Dedifferentiated amniotic fluid mesenchymal stem cell (primary cell): ENCODE data around the gene FASN.

ENCODE experiments used
- DNase-seq: peaks from one replicate; pipeline ENCODE4 v3.0.0-alpha.2; 2016; ENCODE audit errors: extremely low spot score

FASN gene

DNA sequence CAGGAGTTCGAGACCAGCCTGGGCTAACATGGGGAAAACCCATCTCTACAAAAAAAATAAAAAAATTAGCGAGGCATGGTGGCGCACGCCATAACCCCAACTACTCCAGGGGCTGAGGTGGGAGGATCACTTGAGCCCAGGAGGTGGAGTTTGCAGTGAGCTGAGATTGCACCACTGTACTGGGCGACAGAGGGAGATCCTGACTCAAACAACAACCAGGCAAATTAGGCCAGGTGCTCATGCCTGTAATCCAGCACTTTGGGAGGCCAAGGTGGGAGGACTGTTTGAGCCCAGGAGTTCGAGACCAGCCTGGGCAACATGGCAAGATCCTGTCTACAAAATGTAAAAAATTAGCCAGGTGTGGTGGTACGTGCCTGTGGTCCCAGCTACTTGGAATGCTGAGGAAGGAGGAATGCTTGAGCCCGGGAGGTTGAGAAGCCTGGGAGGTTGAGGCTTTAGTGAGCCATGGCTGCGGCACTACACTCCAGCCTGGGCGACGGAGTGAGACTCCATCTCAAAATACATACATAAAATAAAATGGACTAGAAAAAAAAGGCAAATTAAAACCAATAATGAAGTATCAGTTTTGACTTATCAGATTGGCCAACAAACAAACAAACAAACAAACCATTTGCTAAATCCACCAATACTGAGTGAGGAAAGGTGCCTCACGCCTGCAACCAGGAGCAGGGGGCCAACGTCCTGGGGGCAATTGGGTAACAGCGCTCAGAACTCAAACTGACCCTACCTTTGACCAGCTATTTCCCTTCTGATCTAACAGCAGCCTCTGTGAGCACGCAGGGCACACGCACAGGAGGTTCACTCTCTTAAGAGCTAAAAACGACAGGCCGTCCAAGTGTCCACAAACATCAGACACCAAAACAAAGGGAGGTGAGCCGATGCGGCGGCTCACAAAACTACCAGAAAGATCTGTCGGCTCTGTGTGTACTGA is 19.4 kb upstream of the FASN start:
- no peak for DNase-seq

GRCh38 chr17:82116246-82116645 is 18.2 kb upstream of the FASN start:
- DNase-seq = no peak

DNA sequence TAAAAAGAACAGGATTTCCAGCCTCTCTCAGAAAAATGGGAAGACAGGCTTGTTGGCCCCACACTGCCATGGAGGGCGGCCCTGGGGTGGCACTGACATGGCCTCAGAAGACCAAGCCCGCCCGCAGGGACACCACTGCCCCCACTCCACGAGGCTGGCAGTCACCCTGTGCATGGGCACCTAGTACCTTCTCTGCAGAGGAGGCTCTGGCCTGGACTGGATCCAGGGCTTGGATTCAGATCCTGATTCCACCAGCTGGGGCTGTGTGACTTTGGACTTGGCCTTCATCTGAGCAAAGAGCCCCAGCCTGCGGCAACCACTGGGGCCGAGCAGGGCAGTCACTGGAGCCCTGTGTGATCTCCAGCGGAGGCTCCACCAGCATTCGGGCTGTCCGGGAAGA is 16.8 kb upstream of the FASN start:
- DNase-seq = no peak

DNA sequence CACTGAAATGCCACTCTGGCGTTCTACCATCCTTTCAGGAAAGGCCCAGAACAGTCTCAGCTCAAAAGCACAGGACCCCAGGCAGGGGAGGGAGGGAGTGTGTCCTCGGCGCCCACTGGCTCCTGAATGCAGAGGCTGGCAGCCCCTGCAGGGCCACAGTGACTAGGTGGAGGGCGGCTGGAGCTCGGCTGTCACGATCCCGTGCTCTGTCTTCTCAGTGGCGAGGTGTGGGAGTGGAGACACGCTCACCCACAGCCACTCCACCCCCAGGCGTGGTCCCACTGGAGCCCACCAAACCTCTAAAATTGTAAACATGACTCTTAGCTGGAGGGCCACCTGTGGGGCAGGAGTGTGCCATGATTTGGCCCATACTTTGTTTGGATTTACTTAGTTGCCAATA is 16.4 kb upstream of the FASN start:
- no peak for DNase-seq

- DNase-seq = no peak
These were observed 15.9 kb upstream of the FASN start for GRCh38 chr17:82113941-82114340.

DNA sequence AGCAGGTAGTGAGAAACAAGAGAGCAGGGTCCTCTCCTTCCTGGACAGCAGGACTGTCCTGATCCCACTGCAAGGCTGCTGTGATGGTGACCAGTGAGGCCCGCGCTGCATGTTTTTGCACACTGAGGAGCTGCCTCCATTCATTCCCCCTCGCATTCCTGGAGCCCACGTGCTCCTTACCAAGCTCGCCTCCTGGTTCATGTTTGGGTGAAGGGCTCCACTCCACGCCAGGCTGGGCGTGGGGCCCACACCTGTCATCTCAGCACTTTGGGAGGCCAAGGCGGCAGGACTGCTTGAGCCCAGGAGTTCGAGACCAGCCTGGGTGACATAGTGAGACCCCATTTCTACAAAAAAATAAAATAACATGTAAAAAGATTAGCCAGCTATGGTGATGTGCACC is 15.4 kb upstream of the FASN start:
- DNase-seq = no peak

DNA sequence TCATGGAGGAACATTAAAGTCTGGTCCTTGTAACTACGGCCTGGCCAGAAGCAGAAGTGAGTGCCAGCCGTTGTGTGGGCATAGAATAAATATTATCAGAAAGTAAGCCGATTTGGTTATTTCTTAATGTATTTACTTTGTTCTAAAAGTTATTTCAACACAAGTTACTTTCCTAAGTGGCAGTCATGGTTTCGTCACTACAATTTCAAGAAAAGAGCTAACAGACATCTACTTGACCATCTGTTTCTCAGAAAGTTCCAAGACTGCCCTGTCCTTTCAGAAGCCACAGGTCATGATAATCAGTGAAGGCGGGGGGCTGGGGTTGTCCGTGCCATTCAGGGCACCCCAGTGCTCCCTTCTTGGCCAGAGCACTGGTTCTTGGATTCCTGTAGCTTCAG is 14.9 kb upstream of the FASN start:
- no peak for DNase-seq

DNA sequence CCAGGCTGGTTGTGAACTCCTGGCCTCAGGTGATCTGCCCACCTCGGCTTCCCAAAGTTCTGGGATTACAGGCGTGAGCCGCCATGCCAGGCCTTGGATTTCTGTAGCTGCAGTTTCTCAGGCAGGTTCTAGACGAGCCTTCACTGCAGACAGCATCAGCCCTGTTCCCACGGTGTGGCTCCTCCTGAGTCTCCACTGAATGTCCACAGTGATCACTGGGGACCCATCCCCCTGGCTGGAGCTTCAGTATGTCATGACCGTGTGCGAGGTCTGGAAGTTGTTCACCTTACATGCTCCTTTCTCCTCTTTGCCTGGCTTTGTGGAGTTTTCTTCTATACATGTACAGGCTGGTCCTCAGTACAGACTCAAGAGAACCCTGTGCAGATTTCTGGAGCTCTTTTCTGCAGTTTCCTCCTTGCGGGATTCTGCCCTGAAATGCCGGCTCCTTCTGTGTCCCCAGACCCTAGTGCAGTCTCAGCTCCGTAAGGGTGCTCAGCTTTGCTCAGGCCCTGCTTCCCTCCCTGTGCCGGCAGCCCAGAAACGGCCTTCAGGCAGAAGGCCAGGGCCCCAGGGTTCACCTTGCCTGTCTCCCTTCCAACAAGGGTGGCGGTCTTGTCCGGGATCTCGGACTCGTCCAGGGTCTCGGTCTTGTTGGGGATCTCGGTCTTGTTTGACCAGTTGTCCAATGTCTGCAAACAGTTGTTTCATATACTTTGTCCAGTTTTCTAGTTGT is 14.3 kb upstream of the FASN start:
- no peak for DNase-seq

GRCh38 chr17:82110298-82110697 is 12.3 kb upstream of the FASN start:
- DNase-seq = no peak

GRCh38 chr17:82108961-82109475 is 11.0 kb upstream of the FASN start:
- DNase-seq = no peak

GRCh38 chr17:82108496-82108945 is 10.5 kb upstream of the FASN start:
- DNase-seq = no peak

DNA sequence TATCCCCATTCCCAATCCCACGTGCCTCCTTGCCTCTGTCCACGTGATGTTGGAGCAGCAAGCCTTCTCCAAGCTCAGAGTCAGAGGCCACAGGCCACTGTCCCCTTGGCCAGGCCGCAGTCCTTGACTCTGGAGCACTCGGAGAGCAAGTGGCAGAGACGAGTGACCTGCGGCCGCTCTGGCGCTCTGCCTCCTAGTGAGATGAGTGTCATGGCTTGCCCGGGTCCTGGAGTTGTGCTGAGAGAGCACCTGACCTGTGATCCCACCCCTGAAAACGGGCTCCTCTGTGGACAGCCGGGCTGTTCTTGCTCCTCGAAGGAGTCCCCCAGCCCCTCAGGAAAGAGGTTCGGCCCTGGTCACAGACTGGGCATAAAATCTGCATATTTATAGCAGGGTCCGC is 10.0 kb upstream of the FASN start:
- DNase-seq = no peak

DNA sequence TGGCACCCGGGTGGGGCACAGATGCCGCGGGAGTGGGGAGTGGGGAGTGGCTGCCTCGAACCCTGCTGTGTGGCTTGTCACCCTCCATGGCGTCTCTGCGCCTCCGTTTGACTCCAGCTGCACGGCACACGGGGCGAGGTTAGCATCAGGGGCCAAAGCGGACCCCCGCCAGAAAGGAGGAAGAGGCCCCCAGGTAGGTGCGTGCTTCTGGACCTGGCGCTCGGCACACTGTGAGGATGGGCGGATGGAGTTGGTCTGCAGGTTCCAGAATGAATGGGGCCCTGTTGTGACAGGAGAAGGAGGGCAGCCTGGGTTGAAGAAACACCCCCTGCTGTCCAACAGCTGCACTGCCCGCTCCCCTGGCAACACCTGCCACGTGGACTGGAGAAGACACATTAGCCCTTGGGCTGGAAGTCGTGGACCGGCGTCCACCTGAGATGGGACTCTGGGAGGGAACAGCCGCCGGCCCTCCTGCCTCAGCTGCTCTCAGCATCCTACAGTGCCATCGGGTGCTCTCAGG is 9.4 kb upstream of the FASN start:
- no peak for DNase-seq

GRCh38 chr17:82106688-82107305 is 8.8 kb upstream of the FASN start:
- no peak for DNase-seq

- no peak for DNase-seq
These were observed 8.0 kb upstream of the FASN start for GRCh38 chr17:82105882-82106687.

DNA sequence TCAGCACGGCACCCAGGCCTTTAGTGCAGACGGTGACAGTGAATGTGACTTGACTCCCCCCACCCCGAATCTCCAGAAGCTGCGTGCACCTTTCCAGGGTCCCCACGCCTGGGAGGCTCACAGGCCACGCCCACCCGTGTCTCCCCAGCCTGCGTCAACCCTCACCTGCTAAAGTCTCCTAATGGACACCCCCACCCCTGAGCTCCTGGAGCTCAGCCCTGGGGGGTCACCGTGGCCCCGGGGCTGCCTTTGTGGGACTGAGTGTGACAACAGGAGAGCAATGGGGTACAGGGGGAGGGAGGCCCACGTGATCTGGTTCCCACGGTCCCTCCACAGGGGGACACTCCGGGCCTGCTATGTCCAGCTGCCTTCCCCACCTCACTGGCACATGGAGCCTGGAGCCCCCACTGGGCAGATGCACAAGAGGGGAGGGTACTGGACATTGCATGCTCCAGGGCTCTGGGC is 7.4 kb upstream of the FASN start:
- no peak for DNase-seq

- DNase-seq = no peak
These were observed 6.9 kb upstream of the FASN start for GRCh38 chr17:82104797-82105416.

- no peak for DNase-seq
These were observed 5.8 kb upstream of the FASN start for GRCh38 chr17:82103553-82104451.
